ENCODE results near the gene ZNF277. TPM values are rescaled to one million over a fixed set of nuclear protein-coding genes. Genes with fewer than 3 reads are reported as not detected.

The ZNF277 gene
- polyA plus RNA-seq, 4 donors, result 30.3 to 40.8 (median 36.5) TPM

GRCh38 chr7:112381311-112382091, 175.0 kb downstream of the ZNF277 start:
- DNase-seq (ENCODE audit: low read depth in 4 of 4, low spot score in 2 of 4), result no peak

- no peak for DNase-seq (ENCODE audit: low read depth in 4 of 4, low spot score in 2 of 4)
Observed at GRCh38 chr7:112383671-112384417, 177.3 kb downstream of the ZNF277 start.

GRCh38 chr7:112385516-112385915, 179.0 kb downstream of the ZNF277 start:
- no peak for DNase-seq (ENCODE audit: low read depth in 4 of 4, low spot score in 2 of 4)

GRCh38 chr7:112386619-112387018, 180.1 kb downstream of the ZNF277 start:
- no peak for DNase-seq (ENCODE audit: low read depth in 4 of 4, low spot score in 2 of 4)

GRCh38 chr7:112390167-112390566, 183.7 kb downstream of the ZNF277 start:
- DNase-seq (ENCODE audit: low read depth in 4 of 4, low spot score in 2 of 4), result no peak

GRCh38 chr7:112391079-112391821, 184.8 kb downstream of the ZNF277 start:
- peak in 1 of 4 donors; percentile 25 for DNase-seq (ENCODE audit: low read depth in 4 of 4, low spot score in 2 of 4)

GRCh38 chr7:112391841-112392286, 185.4 kb downstream of the ZNF277 start:
- DNase-seq (ENCODE audit: low read depth in 4 of 4, low spot score in 2 of 4), result peak in 1 of 4 donors; percentile 32

Other genes starting within 250 kb of the ZNF277 start
- 10 to 100 TPM; 16.9 to 29.9 (median 21.1) TPM for gene DOCK4, start 296 bp upstream of the ZNF277 start, polyA plus RNA-seq (ENCODE audit: insufficient read length in 4 of 4)
- gene IFRD1, start 243.8 kb downstream of the ZNF277 start, polyA plus RNA-seq (ENCODE audit: insufficient read length in 4 of 4), result 10 to 100 TPM; 29.8 to 49.6 (median 39.8) TPM

Measured in left renal cortex interstitium (tissue), 4 donors.